DND-41 (cell line): ENCODE data around the gene UHRF2.

Source experiments
- EZH2 ChIP-seq: IDR thresholded peaks from 3 replicates; pipeline ENCODE4 v1.6.1; 2012; ENCODE audit warnings: borderline replicate concordance, low read depth, mild to moderate bottlenecking, moderate library complexity, low read length, inconsistent platforms; ENCODE audit not compliant: severe bottlenecking
- TF ChIP-seq, protein P1 (sequence below): IDR thresholded peaks from 2 replicates; pipeline ENCODE4 v1.5.1; 2012; ENCODE audit warnings: borderline replicate concordance, low read length, moderate library complexity, mild to moderate bottlenecking; ENCODE audit not compliant: poor library complexity, severe bottlenecking; ENCODE audit errors: extremely low read depth

DNA sequence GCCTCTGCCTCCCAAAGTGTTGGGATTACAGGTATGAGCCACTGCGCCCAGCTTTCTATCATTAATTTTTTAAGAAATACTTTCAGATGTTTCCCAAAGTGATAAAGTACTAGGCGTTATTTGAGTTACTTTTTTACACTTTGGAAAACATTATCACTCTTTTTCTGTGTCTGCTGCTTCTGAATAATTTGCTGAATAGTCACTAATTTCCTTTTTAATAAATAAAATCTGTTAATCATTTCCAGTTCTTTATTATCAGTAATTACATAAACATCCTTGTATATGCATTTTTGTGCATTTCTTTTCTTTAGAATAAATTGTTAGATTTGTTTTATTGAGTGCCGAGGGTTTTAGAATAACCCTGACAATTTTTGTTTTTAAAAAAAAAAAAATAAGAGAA is 48.6 kb downstream of the UHRF2 start:
- TF ChIP-seq, protein P1, sequence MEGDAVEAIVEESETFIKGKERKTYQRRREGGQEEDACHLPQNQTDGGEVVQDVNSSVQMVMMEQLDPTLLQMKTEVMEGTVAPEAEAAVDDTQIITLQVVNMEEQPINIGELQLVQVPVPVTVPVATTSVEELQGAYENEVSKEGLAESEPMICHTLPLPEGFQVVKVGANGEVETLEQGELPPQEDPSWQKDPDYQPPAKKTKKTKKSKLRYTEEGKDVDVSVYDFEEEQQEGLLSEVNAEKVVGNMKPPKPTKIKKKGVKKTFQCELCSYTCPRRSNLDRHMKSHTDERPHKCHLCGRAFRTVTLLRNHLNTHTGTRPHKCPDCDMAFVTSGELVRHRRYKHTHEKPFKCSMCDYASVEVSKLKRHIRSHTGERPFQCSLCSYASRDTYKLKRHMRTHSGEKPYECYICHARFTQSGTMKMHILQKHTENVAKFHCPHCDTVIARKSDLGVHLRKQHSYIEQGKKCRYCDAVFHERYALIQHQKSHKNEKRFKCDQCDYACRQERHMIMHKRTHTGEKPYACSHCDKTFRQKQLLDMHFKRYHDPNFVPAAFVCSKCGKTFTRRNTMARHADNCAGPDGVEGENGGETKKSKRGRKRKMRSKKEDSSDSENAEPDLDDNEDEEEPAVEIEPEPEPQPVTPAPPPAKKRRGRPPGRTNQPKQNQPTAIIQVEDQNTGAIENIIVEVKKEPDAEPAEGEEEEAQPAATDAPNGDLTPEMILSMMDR, result no peak
- TF ChIP-seq EZH2, result no peak
